Fibroblast of the aortic adventitia (primary cell): Measurements from ENCODE around the gene SPEG. TPM values are rescaled to one million over a fixed set of nuclear protein-coding genes. Genes with fewer than 3 reads are reported as not detected.

ENCODE experiments used
- DNase-seq: peaks from one replicate; pipeline ENCODE4 v3.0.0-alpha.2; 2010; ENCODE audit warnings: low read depth
- H3K4me3 ChIP-seq: 2 replicates; pipeline ENCODE4 v1.5.1; 2011; ENCODE audit warnings: low read depth, mild to moderate bottlenecking, control low read depth, low read length, moderate library complexity
- CTCF ChIP-seq: IDR thresholded peaks from 2 replicates; pipeline ENCODE4 v1.5.1; 2011; ENCODE audit warnings: mild to moderate bottlenecking, low read length, control low read depth, inconsistent platforms; ENCODE audit not compliant: insufficient read depth
- total RNA-seq: library from RNA; depleted of rRNA; stranded (reverse); fragments of >200 nt; gene quantifications from 2 replicates; pipeline ENCODE4 v1.2.3, GENCODE V29; 2012; ENCODE audit warnings: low replicate concordance

Gene SPEG
- total RNA-seq, 1 donor, result 22.7 TPM

DNA sequence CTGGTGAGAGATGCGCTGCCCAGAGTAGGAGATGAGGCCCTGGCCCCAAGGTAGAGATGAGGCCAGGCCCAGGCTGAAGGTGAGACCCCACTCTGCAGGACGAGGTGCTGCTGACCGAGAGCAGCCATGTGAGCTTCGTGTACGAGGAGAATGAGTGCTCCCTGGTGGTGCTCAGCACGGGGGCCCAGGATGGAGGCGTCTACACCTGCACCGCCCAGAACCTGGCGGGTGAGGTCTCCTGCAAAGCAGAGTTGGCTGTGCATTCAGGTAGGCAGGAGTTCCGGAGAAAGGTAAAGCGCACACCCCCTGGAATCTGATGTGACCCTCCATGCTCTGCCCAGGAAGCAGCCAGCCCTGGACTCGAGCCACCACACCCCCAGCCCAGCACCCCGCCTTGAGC, 42.5 kb downstream of the SPEG start:
- no peak overlapping the region for H3K4me3 ChIP-seq
- no peak for TF ChIP-seq CTCF
- DNase-seq, result no peak

DNA sequence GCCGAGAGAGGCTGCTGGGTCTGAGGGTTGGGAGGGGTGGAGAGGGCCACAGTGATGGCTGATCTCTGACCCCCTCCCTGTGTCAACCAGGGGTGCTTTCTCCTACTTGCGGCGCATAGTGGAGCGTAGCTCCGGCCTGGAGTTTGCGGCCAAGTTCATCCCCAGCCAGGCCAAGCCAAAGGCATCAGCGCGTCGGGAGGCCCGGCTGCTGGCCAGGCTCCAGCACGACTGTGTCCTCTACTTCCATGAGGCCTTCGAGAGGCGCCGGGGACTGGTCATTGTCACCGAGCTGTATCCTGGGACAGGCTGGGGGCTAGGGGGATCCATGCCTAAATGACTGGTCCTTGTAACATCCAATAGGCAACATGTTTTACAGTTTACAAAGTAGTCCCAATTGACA, 43.2 kb downstream of the SPEG start:
- no peak overlapping the region for H3K4me3 ChIP-seq
- no peak for DNase-seq
- TF ChIP-seq CTCF, result no peak

DNA sequence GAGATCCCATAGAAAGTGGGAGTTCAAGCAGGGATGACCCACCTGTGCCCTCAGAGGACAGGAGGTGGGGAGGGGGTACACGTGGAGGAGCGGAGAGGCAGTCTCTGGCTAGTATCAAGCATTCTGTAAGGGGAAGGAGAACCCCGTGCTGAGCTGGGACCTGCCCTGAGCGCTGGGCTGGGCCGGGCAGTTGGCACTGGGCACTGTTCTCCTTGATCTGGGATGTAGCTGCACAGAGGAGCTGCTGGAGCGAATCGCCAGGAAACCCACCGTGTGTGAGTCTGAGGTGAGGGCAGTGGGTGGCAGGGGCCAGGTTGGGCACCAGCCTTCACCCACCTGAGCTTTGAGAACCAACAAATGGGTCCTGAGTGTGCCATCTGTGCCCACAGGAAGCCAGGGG, 44.3 kb downstream of the SPEG start:
- H3K4me3 ChIP-seq, result no peak overlapping the region
- no peak for DNase-seq
- no peak for TF ChIP-seq CTCF

DNA sequence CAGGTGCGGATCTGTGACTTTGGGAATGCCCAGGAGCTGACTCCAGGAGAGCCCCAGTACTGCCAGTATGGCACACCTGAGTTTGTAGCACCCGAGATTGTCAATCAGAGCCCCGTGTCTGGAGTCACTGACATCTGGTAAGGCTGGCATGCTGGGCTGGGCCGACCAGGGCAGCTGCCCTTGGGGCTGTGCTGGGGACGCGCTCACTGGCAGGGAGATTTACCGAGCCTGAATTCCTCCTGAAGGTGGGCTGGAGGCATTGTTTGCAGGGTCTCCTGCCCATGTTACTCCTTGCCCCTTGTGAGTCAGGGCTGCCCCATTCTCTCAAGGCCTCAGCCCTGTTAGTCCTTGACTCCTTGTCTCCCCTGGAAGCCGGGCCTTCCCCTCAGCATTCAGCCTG, 45.4 kb downstream of the SPEG start:
- TF ChIP-seq CTCF, result no peak
- DNase-seq, result no peak
- H3K4me3 ChIP-seq, result no peak overlapping the region

GRCh38 chr2:219482674-219483405, 48.2 kb downstream of the SPEG start:
- no peak for TF ChIP-seq CTCF
- DNase-seq, result no peak
- no peak overlapping the region for H3K4me3 ChIP-seq

DNA sequence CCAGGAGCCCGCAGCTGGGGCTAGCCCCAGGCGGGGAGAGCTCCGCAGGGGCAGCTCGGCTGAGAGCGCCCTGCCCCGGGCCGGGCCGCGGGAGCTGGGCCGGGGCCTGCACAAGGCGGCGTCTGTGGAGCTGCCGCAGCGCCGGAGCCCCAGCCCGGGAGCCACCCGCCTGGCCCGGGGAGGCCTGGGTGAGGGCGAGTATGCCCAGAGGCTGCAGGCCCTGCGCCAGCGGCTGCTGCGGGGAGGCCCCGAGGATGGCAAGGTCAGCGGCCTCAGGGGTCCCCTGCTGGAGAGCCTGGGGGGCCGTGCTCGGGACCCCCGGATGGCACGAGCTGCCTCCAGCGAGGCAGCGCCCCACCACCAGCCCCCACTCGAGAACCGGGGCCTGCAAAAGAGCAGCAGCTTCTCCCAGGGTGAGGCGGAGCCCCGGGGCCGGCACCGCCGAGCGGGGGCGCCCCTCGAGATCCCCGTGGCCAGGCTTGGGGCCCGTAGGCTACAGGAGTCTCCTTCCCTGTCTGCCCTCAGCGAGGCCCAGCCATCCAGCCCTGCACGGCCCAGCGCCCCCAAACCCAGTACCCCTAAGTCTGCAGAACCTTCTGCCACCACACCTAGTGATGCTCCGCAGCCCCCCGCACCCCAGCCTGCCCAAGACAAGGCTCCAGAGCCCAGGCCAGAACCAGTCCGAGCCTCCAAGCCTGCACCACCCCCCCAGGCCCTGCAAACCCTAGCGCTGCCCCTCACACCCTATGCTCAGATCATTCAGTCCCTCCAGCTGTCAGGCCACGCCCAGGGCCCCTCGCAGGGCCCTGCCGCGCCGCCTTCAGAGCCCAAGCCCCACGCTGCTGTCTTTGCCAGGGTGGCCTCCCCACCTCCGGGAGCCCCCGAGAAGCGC, 49.1 kb downstream of the SPEG start:
- no peak overlapping the region for H3K4me3 ChIP-seq
- no peak for TF ChIP-seq CTCF
- no peak for DNase-seq
